GM21529 (cell line): ENCODE data around the gene ZCCHC10.
"Not testable (repeated sequence)": the region's sequence is repeated elsewhere in the genome, so short reads cannot be mapped to it uniquely, and the experiment has no call there.

Source experiments
- ATAC-seq: cut with Tn5 transposase; IDR thresholded peaks from one replicate; pipeline ENCODE4 v1.9.1; 2021; ENCODE audit not compliant: unreplicated experiment

ZCCHC10 gene

GRCh38 chr5:133046560-133046959, 20.2 kb upstream of the ZCCHC10 start:
- not testable (repeated sequence) for ATAC-seq

GRCh38 chr5:133041910-133042309, 15.6 kb upstream of the ZCCHC10 start:
- ATAC-seq: no peak

- no peak for ATAC-seq
These were observed 14.9 kb upstream of the ZCCHC10 start for GRCh38 chr5:133041157-133041784.

GRCh38 chr5:133036677-133037076, 10.3 kb upstream of the ZCCHC10 start:
- not testable (repeated sequence) for ATAC-seq

- no peak for ATAC-seq
These were observed 8.9 kb upstream of the ZCCHC10 start for GRCh38 chr5:133035224-133035623.

GRCh38 chr5:133034064-133034463, 7.7 kb upstream of the ZCCHC10 start:
- no peak for ATAC-seq

GRCh38 chr5:133032852-133033742, 6.7 kb upstream of the ZCCHC10 start:
- ATAC-seq: peak; percentile 69

- no peak for ATAC-seq
These were observed 4.1 kb upstream of the ZCCHC10 start for GRCh38 chr5:133030343-133031005.

GRCh38 chr5:133029416-133029815, 3.1 kb upstream of the ZCCHC10 start:
- ATAC-seq: no peak

- no peak for ATAC-seq
These were observed 360 bp upstream of the ZCCHC10 start for GRCh38 chr5:133026664-133027153.

- not testable (repeated sequence) for ATAC-seq
These were observed 6.9 kb downstream of the ZCCHC10 start for GRCh38 chr5:133019471-133019870.

- no peak for ATAC-seq
These were observed 8.4 kb downstream of the ZCCHC10 start for GRCh38 chr5:133017964-133018363.

- ATAC-seq: no peak
These were observed 10.9 kb downstream of the ZCCHC10 start for GRCh38 chr5:133015466-133015865.

- not testable (repeated sequence) for ATAC-seq
These were observed 17.9 kb downstream of the ZCCHC10 start for GRCh38 chr5:133008455-133008854.

- no peak for ATAC-seq
These were observed 19.7 kb downstream of the ZCCHC10 start for GRCh38 chr5:133006653-133007052.

GRCh38 chr5:132999246-132999645, 27.1 kb downstream of the ZCCHC10 start:
- ATAC-seq: no peak

- no peak for ATAC-seq
These were observed 27.8 kb downstream of the ZCCHC10 start for GRCh38 chr5:132998556-132998955.

GRCh38 chr5:132996307-132996706, 30.0 kb downstream of the ZCCHC10 start:
- no peak for ATAC-seq

GRCh38 chr5:132987531-132988408, 38.6 kb downstream of the ZCCHC10 start:
- ATAC-seq: no peak

GRCh38 chr5:132982971-132983370, 43.4 kb downstream of the ZCCHC10 start:
- not testable (repeated sequence) for ATAC-seq

- ATAC-seq: no peak
These were observed 45.1 kb downstream of the ZCCHC10 start for GRCh38 chr5:132981288-132981687.
